GM19351 (cell line): ENCODE results near the gene SCAND1.

Experiments
- ATAC-seq: cut with Tn5 transposase; IDR thresholded peaks from one replicate; pipeline ENCODE4 v1.9.1; 2021; ENCODE audit warnings: mild to moderate bottlenecking, moderate library complexity; ENCODE audit not compliant: unreplicated experiment

The SCAND1 gene

GRCh38 chr20:35908007-35908406, 46.3 kb downstream of the SCAND1 start:
- no peak for ATAC-seq

DNA sequence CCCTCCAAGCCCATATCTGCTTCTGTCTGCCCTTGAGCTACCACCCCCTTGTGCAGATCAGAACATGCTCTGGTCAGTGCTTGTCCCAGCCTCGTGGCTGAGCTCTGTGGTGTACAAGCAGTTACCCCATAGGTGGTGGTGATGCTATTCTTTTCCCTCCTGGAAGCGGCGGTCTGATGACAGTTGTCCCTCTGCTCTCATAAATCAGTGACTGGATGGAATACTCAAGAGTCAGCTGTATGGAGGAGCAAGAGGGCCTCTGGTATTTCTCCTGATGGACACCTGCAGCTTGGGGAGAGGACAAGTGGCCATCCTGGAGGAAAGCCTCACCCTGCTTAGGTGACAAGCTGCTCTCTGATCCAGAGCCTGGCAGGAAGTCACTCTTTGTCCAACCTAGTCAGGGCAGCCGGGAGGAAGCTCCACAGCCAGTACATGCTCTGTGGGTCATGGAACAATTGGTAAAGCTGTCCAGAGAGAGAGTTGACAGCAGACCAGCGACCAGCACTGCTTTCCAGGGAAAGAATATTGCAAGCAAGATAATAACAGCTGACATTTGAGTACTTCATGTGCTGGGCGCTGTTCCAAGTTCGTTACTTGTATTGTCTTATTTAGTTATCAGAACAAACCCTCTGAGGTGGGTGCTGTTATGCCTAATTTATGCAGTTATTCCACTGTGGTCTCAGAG, 47.1 kb downstream of the SCAND1 start:
- ATAC-seq = no peak

DNA sequence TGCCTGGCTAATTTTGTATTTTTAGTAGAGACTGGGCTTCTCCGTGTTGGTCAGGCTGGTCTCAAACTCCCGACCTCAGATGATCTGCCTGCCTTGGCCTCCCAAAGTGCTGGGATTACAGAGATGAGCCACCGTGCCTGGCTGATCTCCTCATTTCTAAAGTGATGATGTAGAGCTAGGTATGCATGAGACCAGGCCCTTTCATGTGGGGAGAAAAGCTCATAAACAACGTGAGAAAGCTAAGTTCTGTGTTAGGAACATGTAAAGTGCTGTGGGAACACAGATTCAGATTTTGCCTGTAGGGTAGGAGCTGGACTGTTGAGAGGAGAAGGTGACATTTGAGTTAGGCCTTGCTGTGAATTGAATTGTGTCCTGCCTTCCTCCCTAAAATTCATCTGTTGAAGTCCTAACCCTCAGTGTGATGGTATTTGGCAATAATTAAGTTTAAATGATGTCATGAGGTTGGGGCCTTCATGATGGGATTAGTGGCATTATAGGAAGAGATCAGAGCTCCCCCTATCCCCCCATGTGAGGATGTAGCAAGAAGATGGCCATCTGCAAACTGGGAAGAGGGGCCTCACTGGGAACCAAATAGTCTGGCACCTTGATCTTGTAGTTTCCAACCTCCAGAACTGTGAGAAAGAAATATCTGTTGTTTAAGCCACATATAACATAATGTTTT, 49.2 kb downstream of the SCAND1 start:
- ATAC-seq = no peak

DNA sequence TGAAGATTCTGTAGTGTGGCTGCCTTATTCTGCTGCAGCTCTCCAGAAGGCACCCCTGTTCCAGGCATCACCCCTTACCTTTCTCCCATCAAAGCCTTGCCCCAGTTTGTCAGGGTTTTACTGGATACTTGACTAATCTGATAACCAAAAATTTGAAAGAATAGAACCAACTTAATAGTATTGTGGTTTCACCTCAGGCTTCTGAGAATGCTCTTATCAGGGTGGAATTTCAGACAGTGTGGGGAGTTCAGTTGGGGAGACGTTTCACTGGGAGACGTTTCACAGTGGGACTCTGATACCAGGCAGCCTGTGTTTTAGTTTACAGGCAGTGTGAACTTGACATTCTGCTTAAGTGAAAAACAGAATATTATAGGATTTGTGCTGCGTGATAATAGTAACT, 50.5 kb downstream of the SCAND1 start:
- no peak for ATAC-seq
